ENCODE measurements around the gene CHD6.
A peak's percentile ranks its signal among the peaks of the same experiment; 100 is the strongest.

CHD6 gene

GRCh38 chr20:41619360-41620100 lies 1.4 kb upstream of the CHD6 start:
- DNase-seq, result peak in 1 of 14 donors; percentile 31

DNA sequence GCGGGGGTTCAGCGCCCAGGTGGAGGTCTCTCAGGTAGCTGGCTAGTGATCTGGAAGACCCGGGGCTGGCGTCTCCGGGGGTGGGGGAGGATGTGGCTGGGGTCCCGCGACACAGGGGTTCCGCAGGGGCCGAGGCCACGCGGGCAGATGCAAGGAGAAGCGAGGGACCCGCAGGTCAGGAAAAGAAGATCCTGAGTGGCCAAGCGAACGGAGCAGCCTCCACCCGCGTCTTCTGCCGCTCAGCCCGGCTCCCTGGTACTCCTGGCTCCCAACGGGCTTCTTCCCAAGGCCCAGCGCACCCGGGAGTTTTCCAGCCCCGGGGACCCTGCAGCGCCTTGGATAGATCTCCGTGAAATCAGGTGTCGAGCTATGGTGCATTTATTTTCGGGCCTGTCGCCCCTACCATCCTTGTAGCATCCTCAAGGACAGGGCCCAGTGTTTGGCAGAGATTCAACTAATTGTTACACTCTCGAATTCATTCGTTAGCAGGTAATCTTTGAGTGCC lies 682 bp upstream of the CHD6 start:
- peak in 7 of 14 donors; percentile 41 to 77 (median 57) for DNase-seq

DNA sequence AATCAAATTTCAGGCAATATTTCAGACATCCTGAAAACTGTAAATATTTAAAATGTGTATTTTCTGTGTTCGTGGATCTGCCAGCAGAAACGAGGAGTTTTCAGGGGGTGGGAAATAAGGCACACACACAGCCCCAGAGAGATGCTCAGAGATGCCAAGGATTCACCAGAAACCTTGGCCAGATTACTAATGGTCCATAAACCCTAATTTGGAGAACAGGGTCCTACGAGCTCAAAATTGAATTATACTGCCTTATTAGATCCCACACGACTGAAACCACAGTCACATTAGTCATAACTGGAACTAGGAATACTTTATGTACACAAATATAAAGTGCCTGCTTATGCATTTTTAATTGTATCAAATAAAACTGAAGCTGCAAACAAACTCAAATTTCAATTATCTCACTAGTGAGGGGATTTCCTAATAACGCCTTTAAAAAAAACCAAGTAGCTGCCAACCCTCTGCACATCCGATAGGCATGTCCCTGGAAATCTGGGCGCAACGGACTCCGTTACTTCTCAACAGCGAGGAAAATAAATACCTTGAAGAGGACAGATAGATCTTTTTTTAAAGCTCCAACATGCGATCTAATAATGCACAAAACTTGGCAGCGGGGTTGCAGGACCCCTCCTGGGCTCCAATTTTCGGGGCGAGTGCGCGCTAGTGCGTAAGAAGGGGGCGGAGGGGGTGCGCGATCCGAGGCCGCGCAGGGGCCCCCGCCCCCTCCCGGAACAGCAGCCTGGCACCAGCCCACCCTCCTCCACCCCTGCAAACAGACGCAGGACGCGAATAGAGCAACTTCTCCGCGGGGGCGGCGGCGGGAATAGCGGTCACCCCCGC lies 897 bp downstream of the CHD6 start:
- DNase-seq, result peak in 6 of 14 donors; percentile 4 to 52 (median 8)

DNA sequence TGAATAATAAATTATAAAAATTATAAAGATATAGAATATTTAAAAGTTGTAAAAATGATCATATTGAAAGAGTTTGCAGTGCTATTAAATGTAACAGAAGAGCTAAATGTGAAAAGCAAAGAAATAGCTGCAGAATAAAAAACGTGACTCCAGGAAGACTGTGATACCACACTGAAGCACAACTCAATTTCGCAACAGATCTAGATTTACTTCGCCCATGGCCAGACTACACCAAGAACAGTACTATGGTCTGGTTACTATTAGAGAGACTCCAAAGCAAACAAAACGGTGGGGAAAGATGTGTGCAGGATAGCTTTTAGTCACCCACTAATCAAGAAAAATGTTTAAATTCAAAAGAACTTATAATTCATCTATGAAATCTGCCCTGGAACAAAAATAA lies 1.9 kb downstream of the CHD6 start:
- no peak for DNase-seq

DNA sequence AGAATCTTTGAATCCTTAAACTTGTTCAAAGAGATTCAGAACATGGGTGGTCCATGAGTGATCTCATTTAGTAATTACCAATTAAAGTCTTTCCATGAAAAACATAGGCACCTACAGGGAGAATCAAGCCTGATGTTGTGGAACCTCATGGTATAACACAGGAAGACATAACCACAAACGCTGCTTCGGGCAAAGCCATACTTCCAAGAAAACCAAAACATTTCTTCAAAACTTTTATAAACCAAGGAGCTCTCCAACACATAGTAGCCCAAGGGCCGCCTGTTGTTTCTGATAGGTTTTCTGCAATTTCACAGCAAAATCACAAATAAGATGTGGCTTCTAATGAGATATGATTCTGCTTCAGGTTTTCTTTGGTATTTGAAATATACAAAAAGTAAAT lies 2.5 kb downstream of the CHD6 start:
- no peak for DNase-seq

- DNase-seq, result no peak
These were observed 3.1 kb downstream of the CHD6 start for GRCh38 chr20:41615110-41615509.

GRCh38 chr20:41613321-41613720 lies 4.9 kb downstream of the CHD6 start:
- DNase-seq, result no peak

- DNase-seq, result no peak
These were observed 8.7 kb downstream of the CHD6 start for GRCh38 chr20:41609474-41609873.

DNA sequence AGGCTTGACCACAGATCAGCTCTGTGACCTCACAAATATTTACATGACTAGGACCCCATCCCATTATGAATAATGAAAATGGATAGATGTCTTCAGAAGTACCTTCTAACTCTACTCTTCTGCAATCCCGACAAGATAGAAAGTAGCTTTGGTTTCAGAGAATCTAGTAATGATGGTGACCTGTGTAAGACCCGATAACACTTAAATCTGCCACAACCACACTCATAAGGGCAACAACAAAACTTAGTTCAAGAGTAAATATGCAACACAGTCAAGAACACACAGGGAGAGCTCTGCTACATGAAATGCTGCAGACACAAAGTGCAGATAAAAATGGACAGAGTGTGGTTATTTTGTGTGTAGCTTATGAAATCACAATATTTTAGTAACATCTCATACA lies 9.6 kb downstream of the CHD6 start:
- DNase-seq, result no peak

- DNase-seq, result no peak
These were observed 10.4 kb downstream of the CHD6 start for GRCh38 chr20:41607791-41608190.

- DNase-seq, result no peak
These were observed 14.2 kb downstream of the CHD6 start for GRCh38 chr20:41604002-41604401.

DNA sequence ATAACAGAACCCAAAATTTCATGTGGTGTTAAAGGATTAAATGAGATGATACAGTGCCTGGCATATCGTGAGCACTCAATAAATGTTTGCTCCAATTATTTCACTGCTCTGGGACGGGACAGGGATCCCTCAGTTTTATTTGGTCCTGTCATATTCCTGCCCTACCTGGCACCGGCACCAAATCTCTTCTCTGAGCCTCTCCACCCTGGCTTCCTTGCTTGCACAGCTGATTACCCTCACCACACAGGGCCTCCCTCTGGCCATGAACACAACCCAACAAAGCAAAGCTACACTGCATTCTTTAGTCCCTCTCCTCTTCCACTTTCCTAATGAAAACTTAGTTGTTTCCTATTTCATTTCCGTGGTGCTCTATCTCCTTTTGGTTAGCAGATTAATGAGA lies 16.4 kb downstream of the CHD6 start:
- DNase-seq, result no peak

- DNase-seq, result no peak
These were observed 17.1 kb downstream of the CHD6 start for GRCh38 chr20:41600926-41601631.

- DNase-seq, result no peak
These were observed 18.5 kb downstream of the CHD6 start for GRCh38 chr20:41599699-41600104.

DNA sequence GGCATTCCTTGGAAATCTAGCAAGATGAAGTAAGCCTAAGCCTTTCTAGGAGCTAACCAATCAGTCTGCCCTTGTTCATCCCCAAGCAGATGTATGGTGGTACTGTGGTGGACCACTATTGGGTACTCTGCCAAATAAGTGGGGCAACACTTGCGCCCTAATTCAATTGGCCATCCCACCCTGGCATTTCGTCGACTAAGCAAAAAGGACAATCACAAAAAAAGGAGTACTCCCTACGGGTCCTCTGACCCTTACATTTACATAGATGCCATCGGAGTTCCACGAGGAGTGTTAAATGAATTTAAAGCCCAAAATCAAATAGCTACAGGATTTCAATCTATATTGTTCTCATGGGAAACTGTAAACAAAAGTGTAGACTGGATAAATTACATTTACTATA lies 19.5 kb downstream of the CHD6 start:
- DNase-seq, result no peak

- DNase-seq, result no peak
These were observed 23.5 kb downstream of the CHD6 start for GRCh38 chr20:41594514-41595322.

- no peak for DNase-seq
These were observed 25.5 kb downstream of the CHD6 start for GRCh38 chr20:41592516-41593216.

DNA sequence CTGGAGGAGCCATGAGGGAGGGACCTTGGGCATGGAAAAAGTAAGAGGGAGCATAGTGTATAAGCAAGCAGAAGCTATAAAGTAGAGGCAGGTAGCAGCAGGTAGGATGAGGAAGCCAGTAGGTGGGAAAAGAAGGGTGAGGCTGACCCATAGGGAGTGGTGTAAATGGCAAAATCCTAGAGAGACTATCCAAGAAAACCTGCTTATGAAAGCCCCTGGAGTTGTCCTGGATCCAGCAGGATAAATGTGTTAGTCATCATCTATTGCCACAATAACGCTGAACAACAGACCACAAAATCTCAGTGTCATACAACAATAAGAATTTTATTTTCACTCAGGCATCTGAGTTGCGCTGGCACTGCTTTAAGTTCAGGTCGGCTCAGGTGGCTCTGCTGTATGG lies 30.2 kb downstream of the CHD6 start:
- DNase-seq, result no peak

GRCh38 chr20:41587523-41587922 lies 30.7 kb downstream of the CHD6 start:
- no peak for DNase-seq

DNA sequence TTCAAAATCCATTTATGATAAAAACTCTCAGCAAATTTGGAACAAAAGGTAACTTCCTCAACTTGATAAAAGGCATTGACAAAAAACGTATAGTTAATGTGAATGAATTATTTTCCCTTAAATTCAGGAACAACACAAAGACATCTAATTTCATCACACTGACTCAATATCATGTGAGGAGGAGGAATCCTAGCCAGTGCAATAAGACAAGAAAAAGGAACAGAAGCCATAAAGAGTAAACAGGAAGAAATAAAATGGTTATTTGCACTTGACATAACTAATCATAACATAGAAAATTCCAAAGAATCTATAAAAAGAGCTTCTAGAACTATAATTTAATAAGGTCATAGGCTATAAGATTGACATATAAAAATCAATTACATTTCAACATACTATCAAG lies 31.4 kb downstream of the CHD6 start:
- DNase-seq, result no peak

DNA sequence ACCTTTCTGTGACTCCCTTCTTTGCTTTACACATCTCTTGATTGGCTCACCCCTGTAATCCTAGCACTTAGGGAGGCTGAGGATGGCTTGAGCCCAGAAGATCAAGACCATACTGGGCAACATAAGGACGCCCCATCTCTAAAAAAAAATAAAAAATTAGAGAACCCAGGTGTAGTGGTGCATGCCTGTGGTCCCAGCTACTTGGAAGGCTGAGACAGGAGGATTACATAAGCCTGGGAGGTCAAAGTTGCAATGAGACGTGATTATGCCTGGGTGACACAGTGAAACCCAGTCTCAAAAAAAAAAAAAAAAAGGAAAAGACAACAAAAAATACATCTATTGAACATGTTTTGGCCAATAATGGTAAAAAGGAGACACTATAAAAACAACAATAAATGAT lies 37.8 kb downstream of the CHD6 start:
- no peak for DNase-seq
